H9 (cell line): Measurements from ENCODE around the gene KRTAP10-5. TPM values are rescaled to one million over a fixed set of nuclear protein-coding genes. Genes with fewer than 3 reads are reported as not detected.

Experiments used
- DNase-seq: peaks from one replicate; pipeline ENCODE4 v3.0.0-alpha.2; 2017
- H2AFZ ChIP-seq: one replicate; pipeline ENCODE4 v1.6.1; 2013; ENCODE audit warnings: mild to moderate bottlenecking, low read length, control low read depth, moderate library complexity
- H2AK5ac ChIP-seq: 2 replicates; pipeline ENCODE4 v1.6.1; 2013; ENCODE audit warnings: low read length, control low read depth, mixed read lengths; ENCODE audit not compliant: insufficient read length
- H2BK120ac ChIP-seq: one replicate; pipeline ENCODE4 v1.6.1; 2013; ENCODE audit warnings: low read depth, mild to moderate bottlenecking, low read length, control low read depth, inconsistent platforms; ENCODE audit not compliant: poor library complexity, severe bottlenecking
- H2BK12ac ChIP-seq: 2 replicates; pipeline ENCODE4 v1.6.1; 2013; ENCODE audit warnings: low read length, control low read depth, mixed read lengths, low read depth; ENCODE audit not compliant: insufficient read length
- H2BK15ac ChIP-seq: 2 replicates; pipeline ENCODE4 v1.6.1; 2013; ENCODE audit warnings: low read depth, low read length, control low read depth
- H2BK20ac ChIP-seq: one replicate; pipeline ENCODE4 v1.6.1; 2013; ENCODE audit warnings: low read depth, mild to moderate bottlenecking, low read length, control low read depth, inconsistent platforms; ENCODE audit not compliant: poor library complexity, severe bottlenecking
- H2BK5ac ChIP-seq: 2 replicates; pipeline ENCODE4 v1.6.1; 2013; ENCODE audit warnings: low read length, control low read depth, mixed read lengths; ENCODE audit not compliant: insufficient read length
- H3K14ac ChIP-seq: 2 replicates; pipeline ENCODE4 v1.6.1; 2013; ENCODE audit warnings: low read length, control low read depth; ENCODE audit not compliant: insufficient read depth
- H3K18ac ChIP-seq: 2 replicates; pipeline ENCODE4 v1.6.1; 2013; ENCODE audit warnings: low read depth, mild to moderate bottlenecking, mixed read lengths, low read length, control low read depth; ENCODE audit not compliant: insufficient read length
- H3K23ac ChIP-seq: 2 replicates; pipeline ENCODE4 v1.6.1; 2013; ENCODE audit warnings: low read length, control low read depth, mixed read lengths, low read depth; ENCODE audit not compliant: insufficient read length
- H3K23me2 ChIP-seq: 2 replicates; pipeline ENCODE4 v1.6.1; 2013; ENCODE audit warnings: low read depth, mild to moderate bottlenecking, mixed read lengths, low read length, control low read depth; ENCODE audit not compliant: insufficient read length, poor library complexity, severe bottlenecking
- H3K27ac ChIP-seq: 2 replicates; pipeline ENCODE4 v1.5.1; 2013; ENCODE audit warnings: low read length, control low read depth, mixed read lengths, low read depth; ENCODE audit not compliant: insufficient read length
- H3K27me3 ChIP-seq: 2 replicates; pipeline ENCODE4 v1.6.1; 2013; ENCODE audit warnings: low read length, control low read depth, inconsistent platforms; ENCODE audit not compliant: insufficient read depth
- H3K4ac ChIP-seq: 2 replicates; pipeline ENCODE4 v1.6.1; 2013; ENCODE audit warnings: low read depth, mild to moderate bottlenecking, control low read depth, inconsistent platforms, low read length, moderate library complexity
- H3K4me1 ChIP-seq: 2 replicates; pipeline ENCODE4 v1.6.1; 2013; ENCODE audit warnings: low read length, control low read depth, inconsistent platforms; ENCODE audit not compliant: insufficient read depth
- H3K4me2 ChIP-seq: 2 replicates; pipeline ENCODE4 v1.6.1; 2013; ENCODE audit warnings: low read length, control low read depth, mixed read lengths; ENCODE audit not compliant: insufficient read length, insufficient read depth
- H3K56ac ChIP-seq: 2 replicates; pipeline ENCODE4 v1.6.1; 2013; ENCODE audit warnings: low read depth, mild to moderate bottlenecking, mixed read lengths, low read length, control low read depth; ENCODE audit not compliant: insufficient read length
- H3K79me1 ChIP-seq: 2 replicates; pipeline ENCODE4 v1.6.1; 2013; ENCODE audit warnings: low read depth, mild to moderate bottlenecking, moderate library complexity, low read length, control low read depth, inconsistent platforms; ENCODE audit not compliant: insufficient read depth, poor library complexity, severe bottlenecking
- H3K79me2 ChIP-seq: 2 replicates; pipeline ENCODE4 v1.6.1; 2013; ENCODE audit warnings: low read length, control low read depth, inconsistent platforms; ENCODE audit not compliant: insufficient read depth
- H3K9ac ChIP-seq: 2 replicates; pipeline ENCODE4 v1.6.1; 2013; ENCODE audit warnings: low read length, control low read depth, mixed read lengths; ENCODE audit not compliant: insufficient read length; ENCODE audit errors: extremely low read depth
- H3K9me3 ChIP-seq: one replicate; pipeline ENCODE4 v1.6.1; 2013; ENCODE audit warnings: low read depth, low read length, inconsistent platforms; ENCODE audit not compliant: control insufficient read depth
- H3T11ph ChIP-seq: one replicate; pipeline ENCODE4 v1.6.1; 2013; ENCODE audit warnings: mild to moderate bottlenecking, low read length, control low read depth, inconsistent platforms
- H4K20me1 ChIP-seq: one replicate; pipeline ENCODE4 v1.6.1; 2013; ENCODE audit not compliant: control insufficient read depth, insufficient read length, insufficient read depth
- H4K5ac ChIP-seq: 2 replicates; pipeline ENCODE4 v1.6.1; 2013; ENCODE audit warnings: low read depth, mild to moderate bottlenecking, mixed read lengths, low read length, control low read depth; ENCODE audit not compliant: insufficient read length
- H4K8ac ChIP-seq: replicated peaks from 2 replicates; pipeline ENCODE4 v1.6.1; 2013; ENCODE audit warnings: low read length, control low read depth, mixed read lengths, low read depth; ENCODE audit not compliant: insufficient read length
- H4K91ac ChIP-seq: 2 replicates; pipeline ENCODE4 v1.6.1; 2013; ENCODE audit warnings: low read depth, mild to moderate bottlenecking, moderate library complexity, mixed read lengths, low read length, control low read depth; ENCODE audit not compliant: insufficient read length
- H3K27ac Mint-ChIP-seq, 3 experiments: 2 replicates in 2 of 3; 3 replicates in 1 of 3; pipeline ENCODE4 v1.8.0; 2020 to 2021; ENCODE audit warnings: mixed read lengths in 3 of 3, mild to moderate bottlenecking in 1 of 3, moderate library complexity in 1 of 3
- H3K27me3 Mint-ChIP-seq: 2 replicates; pipeline ENCODE4 v1.8.0; 2021; ENCODE audit warnings: low read depth, mild to moderate bottlenecking, moderate library complexity, mixed read lengths
- H3K36me3 Mint-ChIP-seq, 3 experiments: 2 replicates in 2 of 3; 3 replicates in 1 of 3; pipeline ENCODE4 v1.8.0; 2020 to 2021; ENCODE audit warnings: low read depth in 3 of 3, mixed read lengths in 3 of 3; ENCODE audit not compliant: insufficient read depth in 1 of 3
- H3K4me1 Mint-ChIP-seq, 2 experiments: 2 replicates each; pipeline ENCODE4 v1.8.0; 2020; ENCODE audit warnings: mixed read lengths in 2 of 2
- H3K4me3 Mint-ChIP-seq, 2 experiments: 2 replicates in 1 of 2; 3 replicates in 1 of 2; pipeline ENCODE4 v1.8.0; 2020 to 2021; ENCODE audit warnings: mild to moderate bottlenecking in 2 of 2, mixed read lengths in 2 of 2, moderate library complexity in 1 of 2
- H3K9me3 Mint-ChIP-seq, 2 experiments: 2 replicates in 1 of 2; 3 replicates in 1 of 2; pipeline ENCODE4 v1.8.0; 2020; ENCODE audit warnings: mild to moderate bottlenecking in 2 of 2, mixed read lengths in 2 of 2, moderate library complexity in 1 of 2
- WGBS: extraction: QIAGEN DNeasy Blood & Tissue Kit; methylation state at CpG from one replicate; pipeline ENCODE4 v1.1.7; 2013; ENCODE audit warnings: missing lambda C conversion rate, low lambda C conversion rate, mixed read lengths; ENCODE audit not compliant: insufficient read length; ENCODE audit errors: extremely low coverage; 5-methylcytosine and 5-hydroxymethylcytosine counted together
- total RNA-seq: library from RNA; stranded (reverse); gene quantifications from 2 replicates; pipeline ENCODE4 v1.2.1, GENCODE V29; 2021
- TF ChIP-seq, protein P1 (sequence below): fragments of 200-600 bp; sonication (generic); conservative IDR thresholded peaks from 3 replicates; pipeline ENCODE4 v1.8.0; 2021; ENCODE audit warnings: antibody characterized with exemption, mild to moderate bottlenecking

KRTAP10-5 gene
- total RNA-seq, 1 experiment from 2014 or later, result not detected

DNA sequence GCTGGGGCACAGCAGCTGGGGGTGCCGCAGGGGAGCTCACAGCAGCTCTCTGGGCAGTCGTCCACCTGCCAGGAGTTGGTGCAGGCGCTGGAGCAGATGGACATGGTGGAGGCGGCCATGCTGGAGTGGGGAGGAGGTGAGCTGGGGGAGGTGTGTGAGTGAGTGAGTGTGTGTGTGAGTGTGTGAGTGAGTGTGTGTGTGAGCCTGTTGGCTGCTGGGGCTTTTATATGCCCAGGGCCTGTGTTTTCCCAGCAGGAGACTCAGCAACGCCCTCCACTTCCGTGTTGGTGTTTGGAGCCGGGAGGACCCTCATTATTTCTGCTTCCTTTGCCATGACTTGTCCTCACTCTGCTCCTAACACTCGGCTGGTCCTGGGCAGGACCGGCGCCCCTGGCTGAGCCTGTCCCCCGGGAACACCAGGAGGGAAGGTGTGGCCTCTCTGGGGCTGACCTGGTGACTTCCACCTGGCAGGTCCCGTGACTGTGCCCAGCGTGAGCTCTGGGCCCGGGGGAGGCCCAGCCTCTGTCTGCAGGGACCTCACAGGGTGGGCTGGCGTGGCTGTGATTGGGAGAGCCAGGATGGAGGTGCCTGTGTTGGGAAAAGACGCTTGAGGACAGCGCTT lies 29.0 kb downstream of the KRTAP10-5 start, which contains the start of gene KRTAP10-2:
Gene KRTAP10-2, minus strand, starts transcription at position 166 of the 622 bp plus-strand sequence. Its CDS starts 47 bp downstream, at position 119.
- H3K27me3 ChIP-seq, result no peaks in the 10 kb centered on the region
- peak within 1 kb of the TSS; percentile 53 for H3K14ac ChIP-seq
- H2BK120ac ChIP-seq, result no peak within 1 kb of the TSS
- H4K20me1 ChIP-seq, result no peaks in the 10 kb centered on the region
- H3K9ac ChIP-seq, result no peak within 1 kb of the TSS
- no peak within 1 kb of the TSS for H3K4me2 ChIP-seq
- no peak within 1 kb of the TSS; the same call in 1 of the 2 replicates for H3K4ac ChIP-seq
- H4K8ac ChIP-seq, result no peak within 1 kb of the TSS
- no peaks in the 10 kb centered on the region for H3K79me1 ChIP-seq
- H3K56ac ChIP-seq, result no peak within 1 kb of the TSS
- H4K5ac ChIP-seq, result no peak within 1 kb of the TSS
- TF ChIP-seq, protein P1, sequence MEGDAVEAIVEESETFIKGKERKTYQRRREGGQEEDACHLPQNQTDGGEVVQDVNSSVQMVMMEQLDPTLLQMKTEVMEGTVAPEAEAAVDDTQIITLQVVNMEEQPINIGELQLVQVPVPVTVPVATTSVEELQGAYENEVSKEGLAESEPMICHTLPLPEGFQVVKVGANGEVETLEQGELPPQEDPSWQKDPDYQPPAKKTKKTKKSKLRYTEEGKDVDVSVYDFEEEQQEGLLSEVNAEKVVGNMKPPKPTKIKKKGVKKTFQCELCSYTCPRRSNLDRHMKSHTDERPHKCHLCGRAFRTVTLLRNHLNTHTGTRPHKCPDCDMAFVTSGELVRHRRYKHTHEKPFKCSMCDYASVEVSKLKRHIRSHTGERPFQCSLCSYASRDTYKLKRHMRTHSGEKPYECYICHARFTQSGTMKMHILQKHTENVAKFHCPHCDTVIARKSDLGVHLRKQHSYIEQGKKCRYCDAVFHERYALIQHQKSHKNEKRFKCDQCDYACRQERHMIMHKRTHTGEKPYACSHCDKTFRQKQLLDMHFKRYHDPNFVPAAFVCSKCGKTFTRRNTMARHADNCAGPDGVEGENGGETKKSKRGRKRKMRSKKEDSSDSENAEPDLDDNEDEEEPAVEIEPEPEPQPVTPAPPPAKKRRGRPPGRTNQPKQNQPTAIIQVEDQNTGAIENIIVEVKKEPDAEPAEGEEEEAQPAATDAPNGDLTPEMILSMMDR, result no peak
- H3K9me3 Mint-ChIP-seq, result peaks cover 7 to 11% of the 10 kb centered on the region in 2 experiments; a peak in 4 of 5 replicates
- H2BK15ac ChIP-seq, result peak within 1 kb of the TSS; percentile 87; the same call in 1 of the 2 replicates
- peaks cover 0 to 14% (median 9%) of the 10 kb centered on the region in 3 experiments; a peak in 3 of 7 replicates for H3K36me3 Mint-ChIP-seq
- WGBS, result no CpG with 5 or more reads among the region's 17 CpGs
- peak within 1 kb of the TSS in 2 of 3 experiments; percentile 82 to 85; a peak in 6 of 7 replicates for H3K27ac Mint-ChIP-seq
- H4K91ac ChIP-seq, result no peak within 1 kb of the TSS
- H3K23ac ChIP-seq, result no peak within 1 kb of the TSS
- no peak within 1 kb of the TSS for H3K27ac ChIP-seq
- H2BK12ac ChIP-seq, result no peak within 1 kb of the TSS
- no peaks in the 10 kb centered on the region for H3K23me2 ChIP-seq
- H3K18ac ChIP-seq, result no peak within 1 kb of the TSS
- H3T11ph ChIP-seq, result no peak within 1 kb of the TSS
- no peak within 1 kb of the TSS for H2AFZ ChIP-seq
- H2AK5ac ChIP-seq, result no peak within 1 kb of the TSS
- H3K4me3 Mint-ChIP-seq, result no peak within 1 kb of the TSS; a peak in 1 of 5 replicates
- DNase-seq, result peak; percentile 28
- no peaks in the 10 kb centered on the region for H3K79me2 ChIP-seq
- peaks cover 3% of the 10 kb centered on the region for H3K27me3 Mint-ChIP-seq
- H3K4me1 ChIP-seq, result peaks cover 6% of the 10 kb centered on the region; the same call in 1 of the 2 replicates
- H3K9me3 ChIP-seq, result no peaks in the 10 kb centered on the region
- H2BK5ac ChIP-seq, result no peak within 1 kb of the TSS
- H2BK20ac ChIP-seq, result no peak within 1 kb of the TSS
- H3K4me1 Mint-ChIP-seq, result peaks cover 42 to 54% of the 10 kb centered on the region in 2 experiments
